ENCODE measurements around the gene CTXND2. TPM values are rescaled to one million over a fixed set of nuclear protein-coding genes. Genes with fewer than 3 reads are reported as not detected.

Gene CTXND2
- total and polyA plus RNA-seq, 2 experiments from 2014 or later = 0.16 TPM; not detected in 1

GRCh38 chr1:150922519-150922975, 35.6 kb downstream of the CTXND2 start:
- peak; percentile 88 for DNase-seq (ENCODE audit: low spot score)
- H3K27me3 ChIP-seq = no peaks in the 10 kb centered on the region
- H3K36me3 ChIP-seq (replicated peaks; ENCODE audit: insufficient read depth, low read depth) = no peaks in the 10 kb centered on the region
- H3K4me2 ChIP-seq = no peak overlapping the region
- TF ChIP-seq EZH2 (IDR thresholded peaks at IDR 0.05; ENCODE audit: borderline replicate concordance) = no peak
- TF ChIP-seq CTCF (IDR thresholded peaks at IDR 0.05; ENCODE audit: poor library complexity) = peak; percentile 69
- H3K9me3 ChIP-seq (ENCODE audit: low read depth) = no peaks in the 10 kb centered on the region
- 53% methylated on average over 2 of the region's 2 CpGs for WGBS (ENCODE audit: low lambda C conversion rate, missing lambda C conversion rate)
- H3K27ac ChIP-seq = no peak overlapping the region
- no peak overlapping the region for H2AFZ ChIP-seq
- no peak overlapping the region for H3K4me3 ChIP-seq
- H3K79me2 ChIP-seq = peaks cover 8% of the 10 kb centered on the region
- H3K9me2 ChIP-seq (replicated peaks; ENCODE audit: insufficient read depth) = no peaks in the 10 kb centered on the region
- peaks cover 5% of the 10 kb centered on the region for H3K4me1 ChIP-seq (ENCODE audit: insufficient read depth)
- no peaks in the 10 kb centered on the region for H4K20me1 ChIP-seq (ENCODE audit: insufficient read depth, poor library complexity, severe bottlenecking)

- WGBS (ENCODE audit: low lambda C conversion rate, missing lambda C conversion rate) = 95% methylated on average over 23 of the region's 23 CpGs
- no peak for TF ChIP-seq CTCF (IDR thresholded peaks at IDR 0.05; ENCODE audit: poor library complexity)
- no peak for TF ChIP-seq EZH2 (IDR thresholded peaks at IDR 0.05; ENCODE audit: borderline replicate concordance)
- no peak for TF ChIP-seq EZH2phosphoT487 (IDR thresholded peaks at IDR 0.05; ENCODE audit: low read depth, severe bottlenecking, unreplicated experiment)
- no peak overlapping the region for H2AFZ ChIP-seq
- H3K79me2 ChIP-seq = peaks cover 20% of the 10 kb centered on the region
- H3K9me3 ChIP-seq (ENCODE audit: low read depth) = no peaks in the 10 kb centered on the region
- no peaks in the 10 kb centered on the region for H3K36me3 ChIP-seq (replicated peaks; ENCODE audit: insufficient read depth, low read depth)
- H3K4me3 ChIP-seq = no peak overlapping the region
- no peak overlapping the region for H3K4me2 ChIP-seq
- H3K4me1 ChIP-seq (ENCODE audit: insufficient read depth) = peaks cover 5% of the 10 kb centered on the region
- H4K20me1 ChIP-seq (ENCODE audit: insufficient read depth, poor library complexity, severe bottlenecking) = no peaks in the 10 kb centered on the region
- no peaks in the 10 kb centered on the region for H3K27me3 ChIP-seq
- DNase-seq (ENCODE audit: low spot score) = no peak
- H3K27ac ChIP-seq = no peak overlapping the region
- H3K9me2 ChIP-seq (replicated peaks; ENCODE audit: insufficient read depth) = no peaks in the 10 kb centered on the region
These were observed 38.1 kb downstream of the CTXND2 start for GRCh38 chr1:150925080-150925479.

- peaks cover 5% of the 10 kb centered on the region for H3K4me1 ChIP-seq (ENCODE audit: insufficient read depth)
- 1% methylated on average over 32 of the region's 39 CpGs for WGBS (ENCODE audit: low lambda C conversion rate, missing lambda C conversion rate)
- H3K36me3 ChIP-seq (replicated peaks; ENCODE audit: insufficient read depth, low read depth) = no peaks in the 10 kb centered on the region
- H3K9me3 ChIP-seq (ENCODE audit: low read depth) = no peaks in the 10 kb centered on the region
- no peaks in the 10 kb centered on the region for H4K20me1 ChIP-seq (ENCODE audit: insufficient read depth, poor library complexity, severe bottlenecking)
- peak; percentile 98 for DNase-seq (ENCODE audit: low spot score)
- no peaks in the 10 kb centered on the region for H3K27me3 ChIP-seq
- H2AFZ ChIP-seq = peak within 1 kb of the TSS; percentile 83
- H3K79me2 ChIP-seq = peaks cover 23% of the 10 kb centered on the region
- peak within 1 kb of the TSS; percentile 77 for H3K4me2 ChIP-seq
- peak within 1 kb of the TSS; percentile 96 for H3K27ac ChIP-seq
- H3K4me3 ChIP-seq = peak within 1 kb of the TSS; percentile 76
- no peaks in the 10 kb centered on the region for H3K9me2 ChIP-seq (replicated peaks; ENCODE audit: insufficient read depth)
- TF ChIP-seq CTCF (IDR thresholded peaks at IDR 0.05; ENCODE audit: poor library complexity) = no peak
These were observed 39.3 kb downstream of the CTXND2 start, which contains the start of gene SETDB1 for GRCh38 chr1:150926097-150926741. Gene SETDB1, plus strand, starts transcription at chr1:150926363. Its CDS starts 1,352 bp downstream, at chr1:150927715.

Measured in hepatocyte (in vitro differentiated cells).